ENCODE data around the gene ING2.

GRCh38 chr4:183468210-183469095, 36.4 kb upstream of the ING2 start:
- TF ChIP-seq ARNT (IDR thresholded peaks at IDR 0.05) (no peak), CTBP1 (IDR thresholded peaks at IDR 0.05; ENCODE audit: borderline replicate concordance) (no peak), TARDBP (IDR thresholded peaks at IDR 0.05) (no peak), FOXM1 (IDR thresholded peaks at IDR 0.05; ENCODE audit: borderline replicate concordance) (no peak), HDGF (IDR thresholded peaks at IDR 0.05; ENCODE audit: borderline replicate concordance) (no peak), SP1 (IDR thresholded peaks at IDR 0.05) (no peak), SUZ12 (IDR thresholded peaks at IDR 0.05) (no peak), L3MBTL2 (conservative IDR thresholded peaks at IDR 0.05) (no peak), ZNF384 (IDR thresholded peaks at IDR 0.05) (no peak), FOXK2 (IDR thresholded peaks at IDR 0.05) (no peak), FOXA1 (IDR thresholded peaks at IDR 0.05) (no peak)

All from HEK293T (cell line).